Right kidney (tissue), 1 donor: ENCODE results near the gene COG4.
"Not testable (repeated sequence)": the region's sequence is repeated elsewhere in the genome, so short reads cannot be mapped to it uniquely, and the experiment has no call there.

ENCODE experiments used
- DNase-seq: peaks from one replicate; pipeline ENCODE4 v3.0.0-alpha.2; 2016

COG4 gene

DNA sequence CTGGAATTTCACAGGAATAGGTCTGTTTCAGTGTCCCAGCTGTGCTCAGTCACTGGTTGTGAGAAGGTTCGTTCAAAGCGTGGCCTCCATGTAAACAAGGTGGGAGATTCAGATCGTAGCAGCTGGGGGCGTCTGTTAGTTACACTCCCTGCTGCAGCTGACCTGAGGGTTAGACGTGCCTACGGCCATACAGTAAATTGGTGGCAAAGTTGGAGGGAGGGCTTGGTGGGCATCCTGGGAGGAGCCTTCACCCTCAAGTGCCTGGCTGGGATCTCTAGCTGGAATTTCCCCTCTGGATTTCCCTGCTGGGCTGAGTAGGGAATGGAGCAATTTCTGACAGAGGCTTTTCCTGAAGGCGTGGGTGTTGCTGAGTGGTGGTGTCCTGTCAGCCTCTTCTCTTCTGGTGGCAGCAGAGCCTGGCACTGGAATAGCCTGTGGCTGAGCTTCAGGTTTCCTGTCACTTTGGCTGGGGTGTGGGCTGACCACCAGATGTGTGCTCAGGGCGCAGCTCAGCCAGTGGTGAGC lies 62.6 kb downstream of the COG4 start:
- peak; percentile 34 for DNase-seq

DNA sequence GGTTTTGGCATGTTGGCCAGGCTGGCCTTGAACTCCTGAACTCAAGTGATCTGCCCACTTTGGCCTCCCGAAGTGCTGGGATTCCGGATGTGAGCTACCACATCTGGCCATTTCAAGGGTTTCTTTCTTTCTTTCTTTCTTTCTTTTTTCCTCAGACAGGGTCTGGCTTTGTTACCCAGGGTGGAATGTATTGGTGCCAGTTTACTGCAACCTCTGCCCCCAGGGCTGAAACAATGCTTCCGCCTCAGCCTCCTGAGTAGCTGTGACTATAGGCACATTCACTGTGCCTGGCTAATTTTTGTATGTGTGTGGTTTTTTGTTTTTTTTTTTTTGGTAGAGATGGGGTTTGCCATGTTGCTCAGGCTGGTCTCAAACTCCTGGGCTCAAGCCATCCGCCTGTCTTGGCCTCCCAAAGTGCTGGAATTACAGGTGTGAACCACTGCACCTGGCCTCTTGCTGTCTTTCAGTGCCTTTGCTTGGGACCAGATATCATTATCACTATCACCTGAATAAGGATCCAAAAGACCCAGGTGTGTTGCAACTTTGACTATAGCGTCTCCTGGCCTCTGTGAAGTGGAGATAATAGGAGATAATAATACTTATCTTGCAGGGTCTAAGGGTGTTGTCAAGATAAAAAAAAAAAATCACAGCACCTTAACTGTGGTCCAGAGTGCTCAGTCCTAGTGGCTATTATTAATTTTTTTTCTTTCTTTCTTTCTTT lies 65.7 kb downstream of the COG4 start:
- no peak for DNase-seq

DNA sequence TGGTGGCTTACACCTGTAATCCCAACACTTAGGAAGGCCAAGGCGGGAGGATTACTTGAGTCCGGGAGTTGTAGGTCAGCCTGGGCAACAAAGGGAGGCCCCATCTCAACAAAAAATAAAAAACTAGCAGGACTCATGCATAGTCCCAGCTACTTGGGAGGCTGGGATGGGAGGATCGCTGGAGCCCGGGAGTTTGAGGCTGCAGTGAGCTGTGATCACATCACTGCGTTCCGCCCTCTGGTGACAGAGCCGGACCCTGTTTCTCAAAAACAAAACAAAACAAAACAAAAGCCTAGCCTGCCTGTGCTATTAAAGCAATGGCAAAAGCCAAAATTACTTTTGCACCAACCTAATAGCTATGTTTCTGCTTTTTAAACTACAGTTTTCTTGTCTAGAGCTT lies 67.4 kb downstream of the COG4 start:
- DNase-seq, result no peak

DNA sequence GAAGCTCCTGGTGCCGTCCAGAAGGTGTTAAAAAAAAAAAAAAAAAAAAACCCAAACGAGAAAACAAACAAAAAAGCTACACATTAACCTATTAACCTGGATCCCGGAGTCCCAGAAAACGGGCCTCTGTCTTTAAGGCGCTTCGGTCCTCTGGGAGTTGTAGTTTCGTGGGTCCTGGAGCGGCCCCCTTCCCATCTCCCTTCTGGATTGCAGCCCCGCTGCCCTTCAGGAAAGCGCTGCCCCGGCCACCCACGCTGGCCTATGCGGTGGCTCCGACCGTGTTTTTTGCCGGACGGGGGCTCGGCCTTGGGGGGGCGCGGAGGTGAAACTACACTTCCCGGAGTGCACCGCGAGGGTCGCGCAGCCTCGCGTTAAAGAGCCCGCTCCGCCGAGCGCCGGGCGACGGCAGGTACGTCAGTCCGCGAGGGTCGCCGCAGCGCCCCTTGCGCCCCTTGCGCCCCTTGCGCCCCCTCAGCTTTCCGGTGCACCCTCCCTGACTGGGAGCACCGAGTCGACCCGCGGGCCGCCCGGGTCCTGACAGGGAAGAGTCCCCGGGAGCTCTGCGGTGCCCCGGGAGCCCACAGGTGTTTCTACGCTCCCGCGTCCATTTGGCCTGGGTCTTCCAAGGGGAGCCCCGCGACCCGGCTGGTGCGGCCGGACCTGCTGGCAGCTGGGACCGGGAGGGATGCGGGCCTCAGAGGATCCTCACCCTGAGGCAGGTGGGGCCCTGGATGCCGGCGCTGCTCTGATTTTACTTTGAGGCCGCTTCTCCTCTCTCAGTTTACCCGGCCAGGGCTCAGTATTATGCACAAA lies 68.9 kb downstream of the COG4 start, which contains the start of gene FCSK:
Gene FCSK (plus strand): TSS at position 374 of the 813 bp plus-strand sequence. CDS start 8,596 bp downstream, outside the sequence.
- DNase-seq, result peak; percentile 100

DNA sequence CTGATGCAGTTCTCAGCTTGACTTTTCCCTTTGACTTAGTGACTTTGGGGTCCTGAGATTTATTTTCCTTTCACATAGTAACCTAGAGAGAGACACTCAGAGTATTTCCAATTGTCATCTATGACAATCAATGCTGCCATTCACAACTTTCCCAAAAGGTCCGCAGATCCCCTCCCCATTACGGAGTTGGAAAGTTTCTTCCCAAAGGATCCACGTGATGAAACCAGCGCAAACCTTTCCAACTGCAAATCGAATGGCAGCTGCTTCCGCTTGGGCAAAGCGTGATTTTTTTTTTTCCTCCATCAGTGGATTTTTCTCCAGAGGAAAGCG lies 69.5 kb downstream of the COG4 start:
- no peak for DNase-seq

DNA sequence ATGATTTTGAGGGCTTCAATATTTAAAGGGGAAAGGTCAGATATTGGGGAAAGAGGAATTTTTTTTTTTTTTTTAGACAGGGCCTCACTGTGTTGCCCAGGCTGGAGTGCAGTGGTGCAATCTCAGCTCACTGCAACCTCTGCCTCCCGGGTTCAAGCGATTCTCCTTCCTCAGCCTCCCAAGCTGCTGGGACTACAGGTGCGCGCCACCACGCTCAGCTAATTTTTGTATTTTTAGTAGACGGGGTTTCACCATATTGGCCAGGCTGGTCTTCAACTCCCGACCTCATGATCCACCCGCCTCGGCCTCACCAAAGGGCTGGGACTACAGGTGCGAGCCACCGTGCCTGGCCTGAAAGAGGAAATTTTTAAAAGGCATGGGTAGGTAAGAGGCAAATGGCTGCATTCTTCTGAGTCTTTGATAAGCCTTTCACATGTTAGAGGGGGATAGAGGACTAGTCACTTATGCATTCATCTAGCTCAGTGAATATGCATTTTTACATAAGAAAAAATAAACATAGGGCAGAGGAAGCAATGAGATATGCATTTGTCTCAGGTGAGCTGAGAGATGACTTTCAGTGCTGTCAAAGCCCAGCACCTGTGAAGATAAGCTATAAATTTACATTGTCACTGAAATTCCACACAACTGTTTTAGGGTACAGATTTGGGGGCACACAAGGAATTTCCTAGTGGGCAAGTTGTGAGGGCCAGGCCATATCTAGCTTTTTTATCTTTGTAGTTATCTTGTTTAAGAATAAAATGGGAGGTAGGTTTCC lies 70.0 kb downstream of the COG4 start:
- no peak for DNase-seq

DNA sequence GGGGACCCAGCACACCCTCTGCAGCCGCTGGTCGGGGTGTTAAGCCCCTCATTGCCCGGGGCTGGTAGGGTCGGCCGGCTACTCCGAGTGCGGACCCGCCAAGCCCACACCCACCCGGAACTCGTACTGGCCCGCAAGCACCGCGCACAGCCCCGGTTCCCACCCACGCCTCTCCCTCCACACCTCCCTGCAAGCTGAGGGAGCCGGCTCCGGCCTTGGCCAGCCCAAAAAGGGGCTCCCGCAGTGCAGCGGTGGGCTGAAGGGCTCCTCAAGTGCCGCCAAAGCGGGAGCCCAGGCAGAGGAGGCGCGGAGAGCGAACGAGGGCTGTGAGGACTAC lies 72.4 kb downstream of the COG4 start:
- peak; percentile 25 for DNase-seq

DNA sequence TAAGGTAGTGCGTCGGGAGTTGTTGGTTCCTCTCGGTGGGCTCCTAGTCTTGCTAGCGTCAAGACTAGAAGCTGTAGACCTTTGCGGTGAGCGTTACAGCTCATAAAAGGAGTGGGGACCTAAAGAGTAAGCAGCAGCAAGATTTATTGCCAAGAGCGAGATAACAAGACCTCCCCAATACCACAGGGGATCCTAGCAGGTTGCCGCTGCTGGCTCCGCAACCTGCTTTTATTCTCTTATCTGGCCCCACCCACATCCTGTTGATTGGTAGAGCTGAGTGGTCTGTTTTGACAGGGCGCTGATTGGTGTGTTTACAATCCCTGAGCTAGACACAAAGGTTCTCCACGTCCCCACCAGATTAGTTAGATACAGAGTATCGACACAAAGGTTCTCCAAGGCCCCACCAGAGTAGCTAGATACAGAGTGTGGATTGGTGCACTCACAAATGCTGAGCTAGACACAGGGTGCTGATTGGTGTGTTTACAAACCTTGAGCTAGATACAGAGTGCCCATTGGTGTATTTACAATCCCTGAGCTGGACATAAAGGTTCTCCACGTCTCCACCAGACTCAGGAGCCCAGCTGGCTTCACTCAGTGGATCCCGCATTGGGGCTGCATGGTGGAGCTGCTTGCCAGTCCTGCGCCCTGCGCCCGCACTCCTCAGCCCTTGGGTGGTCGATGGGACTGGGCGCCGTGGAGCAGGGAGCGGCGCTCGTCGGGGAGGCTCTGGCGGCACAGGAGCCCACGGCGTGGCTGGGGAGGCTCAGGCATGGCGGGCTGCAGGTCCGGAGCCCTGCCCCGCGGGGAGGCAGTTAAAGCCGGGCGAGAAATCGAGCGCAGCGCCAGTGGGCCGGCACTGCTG lies 73.0 kb downstream of the COG4 start:
- DNase-seq, result not testable (repeated sequence)

DNA sequence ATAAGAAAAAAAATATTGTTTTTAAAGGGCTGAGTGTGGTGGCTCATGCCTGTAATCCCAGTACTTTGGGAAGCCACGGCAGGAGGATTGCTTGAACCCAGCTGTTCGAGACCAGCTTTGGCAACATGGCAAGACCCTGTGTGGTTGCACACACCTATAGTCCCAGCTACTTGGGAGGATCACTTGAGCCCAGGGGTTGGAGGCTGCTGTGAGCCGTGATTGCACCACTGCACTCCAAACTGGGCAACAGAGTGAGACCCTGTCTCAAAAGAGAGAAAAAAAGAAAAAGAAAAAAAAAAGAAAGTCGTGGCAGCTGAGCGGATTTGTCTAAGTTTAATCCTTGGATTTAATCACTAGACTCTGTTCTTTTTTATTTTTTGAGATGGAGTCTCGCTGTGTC lies 75.3 kb downstream of the COG4 start:
- DNase-seq, result no peak

DNA sequence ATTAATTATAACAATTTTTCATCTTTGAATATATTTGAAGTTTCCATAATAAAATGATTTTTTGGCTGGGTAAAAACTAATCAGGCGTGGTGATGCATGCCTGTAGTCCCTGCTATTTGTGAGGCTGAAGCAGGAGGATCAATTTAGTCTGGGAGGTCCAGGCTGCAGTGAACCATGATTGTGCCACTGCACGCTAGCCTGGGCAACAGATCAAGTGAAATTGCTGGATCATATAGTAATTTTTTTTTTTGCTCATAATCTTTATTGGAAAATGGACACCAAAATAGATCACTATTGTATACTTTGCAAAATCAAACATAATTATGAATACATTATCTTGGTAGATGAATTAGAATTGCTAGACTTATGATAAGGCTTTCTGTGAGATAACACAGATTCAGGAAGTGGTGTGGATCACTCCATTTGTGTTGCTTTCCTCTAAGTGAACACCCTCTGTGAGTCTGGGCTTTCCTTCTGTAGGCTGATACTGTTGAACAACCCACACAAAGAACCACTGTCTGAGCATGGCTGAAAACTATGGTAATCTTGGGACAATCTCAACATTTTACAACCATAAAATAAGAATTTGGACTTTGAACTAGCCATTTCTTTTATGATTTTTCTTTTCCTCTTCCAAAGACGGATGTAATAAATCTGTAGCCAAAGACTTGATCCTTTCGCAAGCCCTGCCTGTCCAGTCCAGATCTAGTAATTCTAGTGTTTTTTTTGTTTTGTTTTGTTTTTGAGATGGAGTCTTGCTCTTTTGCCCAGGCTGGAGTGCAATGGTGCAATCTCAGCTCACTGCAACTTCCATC lies 78.9 kb downstream of the COG4 start:
- DNase-seq, result no peak

DNA sequence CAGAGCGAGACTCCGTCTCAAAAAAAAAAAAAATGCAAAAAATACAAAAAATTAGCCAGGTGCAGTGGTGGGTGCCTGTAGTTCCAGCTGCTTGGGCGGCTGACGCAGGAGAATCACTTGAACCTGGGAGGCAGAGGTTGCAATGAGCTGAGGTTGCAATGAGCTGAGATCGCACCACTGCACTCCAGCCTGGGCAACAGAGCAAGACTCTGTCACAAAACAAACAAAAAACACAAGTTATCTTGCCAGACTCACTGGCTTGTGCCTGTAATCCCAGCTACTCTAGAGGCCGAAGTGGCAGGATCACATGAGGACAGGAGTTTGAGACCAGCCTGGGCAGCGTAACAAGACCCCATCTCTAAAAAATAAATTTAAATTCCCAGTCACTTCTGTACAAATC lies 81.0 kb downstream of the COG4 start:
- DNase-seq, result no peak

DNA sequence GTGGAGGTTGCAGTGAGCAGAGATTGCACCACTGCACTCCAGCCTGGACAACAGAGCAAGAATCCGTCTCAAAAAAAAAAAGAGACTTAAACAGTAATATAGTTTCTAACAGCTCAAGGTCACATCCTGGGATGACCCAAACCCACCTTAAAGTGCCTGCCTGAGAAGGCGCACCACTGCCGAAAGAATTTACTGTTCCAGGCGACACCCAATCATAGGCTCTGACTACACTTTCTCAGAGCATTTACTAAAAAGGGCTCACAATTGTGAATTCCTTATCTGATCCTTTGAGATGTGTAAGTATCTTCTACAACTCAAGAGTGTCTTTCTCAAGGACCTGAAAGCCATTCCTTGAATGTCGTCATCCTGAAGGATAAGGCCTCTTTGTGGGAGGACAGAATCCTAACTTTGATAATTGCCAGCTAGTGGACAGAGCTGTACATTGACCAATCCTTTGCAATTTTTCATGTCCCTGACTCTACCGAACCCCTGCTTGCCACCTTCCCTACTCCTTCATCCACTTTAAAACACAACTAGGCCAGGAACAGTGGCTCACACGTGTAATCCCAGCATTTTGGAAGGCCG lies 81.9 kb downstream of the COG4 start:
- DNase-seq, result no peak

DNA sequence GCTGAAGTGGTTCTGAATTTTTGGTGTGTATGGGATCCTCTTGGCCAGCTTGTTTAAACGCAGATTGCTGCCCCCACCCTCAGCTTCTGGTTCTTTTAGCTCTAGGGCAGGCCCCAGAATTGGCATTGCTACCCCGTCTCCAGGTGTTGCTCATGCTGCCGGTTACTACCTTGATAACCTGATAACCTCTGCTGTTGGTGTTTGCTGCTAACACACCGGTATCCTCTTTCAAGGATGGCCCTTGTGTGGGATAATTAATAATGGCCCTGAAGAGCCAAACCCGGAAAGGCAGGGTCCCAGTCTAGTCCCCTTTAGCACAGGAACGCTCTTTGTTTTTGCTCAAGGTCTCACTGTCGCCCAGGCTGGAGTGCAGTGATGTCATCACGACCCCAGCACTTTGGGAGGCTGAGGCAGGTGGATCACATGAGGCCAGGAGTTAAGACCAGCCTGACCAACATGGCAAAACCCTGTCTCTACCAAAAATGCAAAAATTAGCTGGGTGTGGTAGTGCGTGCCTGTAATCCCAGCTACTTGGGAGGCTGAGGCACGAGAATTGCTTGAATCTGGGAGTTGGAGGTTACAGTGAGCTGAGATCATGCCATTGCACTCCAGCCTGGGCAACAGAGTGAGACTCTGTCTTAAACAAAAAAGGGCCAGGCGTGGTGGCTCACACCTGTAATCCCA lies 83.2 kb downstream of the COG4 start:
- no peak for DNase-seq

DNA sequence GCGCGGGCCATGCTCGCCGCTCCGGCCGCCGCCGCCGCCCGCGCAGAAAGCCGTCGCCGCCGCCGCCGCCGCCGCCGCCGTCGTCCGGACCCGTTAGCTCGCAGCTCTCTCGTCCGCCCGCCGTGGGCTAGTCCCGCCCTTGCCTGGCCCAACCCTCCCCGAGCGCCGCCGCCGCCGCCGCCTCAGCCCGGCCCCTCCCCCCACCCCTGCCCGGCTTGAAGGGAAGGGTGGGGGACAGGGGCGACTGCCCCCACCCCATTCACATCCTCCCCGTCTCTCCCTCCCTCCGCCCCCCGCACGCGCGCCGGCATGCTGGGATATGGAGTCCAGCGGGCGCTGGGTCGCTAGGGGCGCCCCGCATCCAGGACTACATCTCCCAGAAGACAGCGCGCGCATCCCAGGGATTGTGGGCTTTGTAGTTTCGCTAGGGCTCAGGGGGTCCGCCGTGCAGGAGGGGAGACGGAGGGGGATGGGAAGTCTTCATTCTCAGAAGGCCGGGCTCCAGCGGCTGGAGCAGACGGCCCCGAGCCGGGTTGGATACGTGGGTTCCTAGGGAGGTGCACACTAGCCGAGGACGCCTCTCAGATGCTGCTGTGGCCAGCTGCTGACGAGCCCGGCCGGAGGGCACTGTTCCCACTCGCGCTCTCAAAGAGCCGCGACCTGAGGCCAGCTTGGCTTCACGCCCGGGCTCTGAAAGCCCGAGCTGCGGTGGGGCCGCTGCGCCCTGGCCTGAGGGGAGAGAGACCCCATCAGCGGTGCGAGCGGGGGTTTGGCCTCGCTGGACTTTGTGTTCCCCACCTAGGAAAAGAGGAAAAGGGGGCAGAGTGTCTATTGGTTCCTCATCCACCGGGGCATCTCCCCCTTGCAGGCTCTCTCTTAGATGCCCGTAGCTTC lies 84.1 kb downstream of the COG4 start, which contains the start of gene ST3GAL2:
Gene ST3GAL2 (minus strand): TSS at position 132 of the 894 bp plus-strand sequence. CDS start 40,570 bp downstream, outside the sequence.
- DNase-seq, result peak; percentile 94

DNA sequence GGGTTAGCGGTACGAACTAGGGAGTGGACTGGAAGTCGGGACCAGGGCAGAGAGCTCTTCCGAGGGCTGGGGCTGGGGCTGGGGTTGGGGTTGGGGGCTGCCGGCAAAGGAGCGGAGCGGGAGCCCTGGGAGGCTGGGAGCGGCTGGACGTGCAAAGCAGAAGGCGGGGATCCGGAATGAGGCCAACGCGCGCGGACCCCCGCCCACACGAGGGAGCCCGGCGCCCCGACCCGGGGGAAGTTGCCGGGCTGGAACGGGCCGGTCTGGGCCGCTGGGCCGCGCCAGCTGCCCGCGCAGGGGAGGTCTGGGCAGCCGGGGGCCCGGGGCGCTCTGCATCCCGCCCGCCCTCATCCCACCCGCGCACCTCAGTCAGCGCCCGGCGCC lies 84.8 kb downstream of the COG4 start:
- DNase-seq, result no peak

DNA sequence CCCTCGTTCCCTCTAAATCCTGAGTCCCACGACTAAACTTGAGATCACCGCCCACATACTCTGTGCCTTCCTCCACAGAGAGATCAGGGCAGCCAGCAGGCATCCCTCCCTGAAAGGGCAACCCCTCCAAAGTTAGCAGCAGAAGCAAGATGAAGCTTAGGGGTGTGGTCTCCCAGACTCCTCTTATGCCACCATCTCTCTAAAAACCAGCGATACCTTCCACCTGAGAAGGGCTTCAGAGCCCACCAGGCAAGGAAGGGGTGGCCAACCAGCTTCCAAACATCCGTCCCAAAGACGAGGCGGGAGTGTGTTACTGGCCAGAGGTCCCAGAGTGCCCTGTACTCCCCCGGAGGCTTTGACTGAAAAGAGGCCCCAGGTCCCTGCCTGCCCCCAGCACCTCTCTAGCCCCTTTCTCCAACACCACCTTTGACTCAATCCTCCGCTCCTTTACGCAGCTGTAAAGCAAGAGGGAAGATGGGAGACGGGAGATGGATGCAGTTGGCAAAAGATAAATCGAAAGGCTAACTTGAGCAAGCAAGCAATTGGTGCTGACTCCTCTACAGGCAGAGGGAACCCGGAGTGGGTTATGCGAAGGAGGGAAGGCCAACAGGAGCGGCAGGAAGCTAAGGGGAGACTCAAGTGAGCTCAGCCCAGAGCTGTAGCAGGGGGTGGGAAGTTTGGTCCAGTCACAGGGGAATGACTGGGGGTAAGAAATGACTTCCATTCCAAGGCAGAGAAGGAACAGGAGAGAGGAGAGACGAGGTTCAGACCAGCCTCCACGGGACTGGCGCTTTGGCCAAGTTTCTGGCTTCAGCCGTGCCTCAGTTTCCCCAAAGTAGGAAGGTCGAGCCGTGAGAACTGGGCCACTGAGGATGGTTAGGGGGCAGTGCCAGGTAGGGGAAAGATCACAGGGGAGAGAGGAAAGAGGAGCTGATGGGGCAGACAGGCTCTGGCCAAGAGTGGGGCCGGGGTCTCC lies 85.5 kb downstream of the COG4 start:
- DNase-seq, result no peak

DNA sequence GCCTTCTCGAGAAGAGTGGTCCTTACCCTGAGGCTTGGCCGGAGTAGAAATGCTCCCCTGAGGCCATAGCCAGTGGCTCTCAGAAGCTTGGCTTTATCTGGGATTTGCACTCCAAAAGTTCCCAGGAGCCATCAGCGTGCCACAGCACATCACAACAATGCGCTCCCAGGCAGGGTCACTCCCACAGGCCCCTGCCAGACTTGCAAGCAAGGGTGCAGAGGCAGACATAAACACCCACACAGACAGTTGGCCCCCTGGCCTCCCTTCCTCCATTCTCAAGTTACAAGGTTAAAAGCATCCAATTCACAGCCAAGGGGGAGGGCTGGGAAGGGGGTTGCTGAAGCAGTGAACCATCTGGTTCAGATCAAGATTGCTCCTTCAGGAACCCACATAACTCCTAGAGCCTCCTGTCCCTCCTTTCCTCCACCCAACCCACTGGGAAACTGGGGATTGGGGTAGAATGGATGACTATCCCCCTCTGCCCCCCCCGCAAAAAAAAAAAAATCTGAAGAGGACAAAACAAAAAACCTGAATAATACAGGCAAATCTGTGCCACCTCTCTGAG lies 86.3 kb downstream of the COG4 start:
- peak; percentile 71 for DNase-seq
